ENCODE data around the gene ZBTB16.

Gene ZBTB16

DNA sequence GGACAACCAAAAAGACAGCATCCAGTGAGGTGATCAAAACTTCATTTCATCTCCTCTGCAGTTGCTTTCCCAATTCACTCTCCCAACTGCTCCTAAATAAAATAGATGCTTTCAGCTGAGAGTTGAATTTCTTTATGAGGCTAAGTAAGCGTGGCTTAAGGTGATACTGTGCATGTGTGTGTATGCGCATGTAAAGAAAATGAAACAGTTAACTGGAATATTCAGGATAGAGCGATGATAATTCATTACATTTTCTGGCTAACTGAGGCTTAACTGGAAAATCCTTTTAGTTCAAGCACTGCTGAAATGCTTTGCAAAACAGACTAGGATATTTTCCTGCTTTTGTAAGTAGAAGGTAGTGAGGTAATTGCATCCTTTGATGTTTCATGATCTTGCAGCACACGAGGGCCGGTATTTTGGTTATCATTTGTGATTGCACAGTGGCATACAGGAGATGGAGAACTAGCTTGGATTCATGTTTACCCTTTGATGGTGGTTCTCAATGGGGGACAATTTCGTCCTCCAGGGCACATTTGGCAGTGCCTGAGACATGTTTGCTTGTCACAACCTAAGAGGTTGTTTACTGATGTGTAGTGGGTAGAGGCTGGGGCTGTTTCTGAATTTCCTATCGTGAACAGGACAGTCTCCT, 71.2 kb downstream of the ZBTB16 start:
- no peak for DNase-seq (ENCODE audit: low spot score)

DNA sequence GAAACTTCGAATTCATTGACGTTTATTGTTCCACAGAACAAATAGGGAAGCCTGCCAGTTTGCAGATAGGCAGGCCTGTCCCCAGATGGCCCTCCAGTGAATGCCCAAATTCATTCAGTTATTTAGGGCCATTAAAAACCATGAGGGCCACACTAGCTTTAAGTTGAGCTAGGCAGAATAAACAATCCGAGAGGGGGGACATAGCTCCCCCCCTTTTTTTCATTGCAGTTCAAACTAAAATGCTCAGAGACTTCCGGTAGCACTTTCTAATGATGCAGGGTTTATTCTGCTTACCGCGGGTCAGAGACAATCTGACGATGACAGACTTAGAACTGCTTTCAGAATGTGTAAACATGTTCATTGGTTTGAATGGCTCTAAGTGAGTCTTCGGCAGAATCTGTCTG, 72.0 kb downstream of the ZBTB16 start:
- DNase-seq (ENCODE audit: low spot score): no peak

DNA sequence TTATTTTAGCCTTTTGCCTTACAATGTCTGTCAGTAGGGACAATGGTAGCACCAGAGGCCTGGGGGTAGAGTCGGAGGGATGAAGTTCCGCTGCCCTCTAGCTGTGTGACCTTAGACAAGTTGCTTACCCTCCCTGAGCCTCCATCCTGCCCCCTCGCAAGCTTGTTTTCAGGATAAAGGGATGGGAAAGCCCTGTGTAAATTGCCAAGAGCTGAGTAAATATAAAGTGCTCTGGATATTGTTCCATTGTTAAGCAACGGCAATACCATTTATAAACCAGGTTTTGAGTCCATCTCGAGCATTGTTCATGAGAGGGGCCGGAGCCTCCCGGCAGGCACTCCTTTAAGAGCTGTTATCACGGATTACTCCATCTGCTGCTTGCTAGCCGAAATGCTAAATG, 72.9 kb downstream of the ZBTB16 start:
- DNase-seq (ENCODE audit: low spot score): no peak

DNA sequence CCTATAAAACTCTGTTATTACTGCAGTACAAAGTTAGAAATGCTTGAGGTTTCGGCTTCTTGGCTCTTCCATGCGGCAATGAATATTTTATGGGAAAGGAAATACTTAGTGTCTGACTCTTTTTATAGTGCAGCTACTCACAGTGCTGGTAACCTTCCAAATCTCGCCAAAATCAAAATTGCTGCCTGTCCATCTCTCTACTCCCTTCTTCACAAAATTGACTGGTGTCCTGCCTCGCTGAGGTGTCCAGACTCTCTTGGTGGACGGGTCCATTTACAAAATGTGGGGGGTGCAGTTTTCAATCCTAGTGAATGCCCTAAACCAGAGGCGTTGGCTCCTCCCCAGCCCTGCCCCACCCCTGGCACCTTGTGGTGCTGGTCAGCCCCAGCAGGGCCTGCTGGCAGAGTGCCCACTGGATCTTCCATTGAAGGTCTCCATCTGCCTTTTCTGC, 73.5 kb downstream of the ZBTB16 start:
- no peak for DNase-seq (ENCODE audit: low spot score)

DNA sequence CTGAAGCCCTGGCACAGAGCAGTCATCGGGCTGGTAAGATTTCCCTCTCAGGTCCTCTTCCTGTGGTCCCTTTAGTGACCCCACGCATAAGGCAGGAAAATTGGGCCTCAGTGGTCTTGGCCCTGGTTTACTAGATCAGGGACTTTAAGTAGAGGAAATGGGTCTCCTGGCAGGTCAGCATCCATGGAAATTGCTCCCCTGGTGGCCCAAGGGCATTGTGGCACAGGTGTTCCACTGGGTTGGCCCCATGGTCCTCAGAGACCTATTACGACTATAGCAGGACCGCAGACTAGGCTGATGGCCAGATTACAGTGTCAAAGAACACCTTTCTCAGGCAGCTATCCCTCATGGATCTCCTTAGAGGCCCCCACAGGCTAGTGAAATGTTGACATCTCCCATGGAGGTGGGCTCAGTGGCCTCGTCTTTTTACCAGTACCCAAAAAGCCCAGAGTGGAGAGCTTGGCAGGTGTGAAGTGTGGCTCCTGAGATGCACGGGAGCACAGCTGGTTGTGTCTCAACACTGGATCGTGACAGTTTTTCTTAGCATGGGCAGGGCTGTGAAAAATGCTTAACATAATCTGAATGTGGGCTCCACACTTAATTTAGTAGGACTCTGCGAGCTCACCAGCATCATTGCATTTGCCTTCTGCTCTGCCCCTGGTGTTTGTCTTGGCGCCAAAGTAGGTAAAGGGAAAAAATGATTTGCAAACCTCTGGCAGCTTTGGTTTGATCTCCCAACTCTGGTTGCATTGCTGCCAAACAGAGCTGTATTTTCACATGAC, 74.2 kb downstream of the ZBTB16 start:
- no peak for DNase-seq (ENCODE audit: low spot score)

DNA sequence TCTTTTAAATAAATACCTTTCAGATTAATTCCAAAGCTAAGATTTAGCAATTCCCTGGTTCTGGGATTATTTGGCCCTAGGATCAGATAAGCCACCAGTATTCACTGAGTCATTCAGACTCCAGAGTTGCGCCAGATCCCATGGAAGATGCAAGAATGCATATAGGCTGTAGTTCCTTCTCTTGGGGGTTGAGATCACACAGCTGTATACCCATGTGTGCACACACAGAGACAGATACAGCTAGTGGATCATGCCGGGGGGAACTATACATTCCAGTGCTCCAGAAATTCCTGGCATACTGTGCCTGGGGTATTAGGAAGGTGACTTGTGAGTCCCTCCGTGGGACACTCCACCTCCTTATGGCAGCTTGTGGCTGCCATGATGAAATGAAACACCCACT, 75.4 kb downstream of the ZBTB16 start:
- no peak for DNase-seq (ENCODE audit: low spot score)

DNA sequence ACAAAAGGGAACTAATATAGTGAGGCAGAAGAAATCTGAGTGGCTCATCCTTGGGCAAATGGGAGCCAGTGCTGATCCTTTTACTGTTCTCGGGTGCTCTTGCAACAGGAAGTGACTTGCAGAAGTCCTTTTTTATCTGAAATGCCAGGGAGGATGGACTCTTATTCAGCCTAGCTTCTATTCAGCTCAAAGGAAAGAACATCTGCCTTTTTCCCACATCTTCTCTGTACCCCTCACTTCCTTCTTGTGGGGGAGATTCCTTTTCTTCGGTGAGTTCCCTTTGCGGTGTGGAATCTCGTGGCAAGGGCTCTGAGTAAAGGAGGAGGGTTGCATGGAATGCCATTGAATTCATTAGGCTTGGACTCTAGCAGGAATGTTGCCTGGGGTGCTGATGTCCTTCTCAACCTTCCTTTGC, 76.2 kb downstream of the ZBTB16 start:
- DNase-seq (ENCODE audit: low spot score): no peak

DNA sequence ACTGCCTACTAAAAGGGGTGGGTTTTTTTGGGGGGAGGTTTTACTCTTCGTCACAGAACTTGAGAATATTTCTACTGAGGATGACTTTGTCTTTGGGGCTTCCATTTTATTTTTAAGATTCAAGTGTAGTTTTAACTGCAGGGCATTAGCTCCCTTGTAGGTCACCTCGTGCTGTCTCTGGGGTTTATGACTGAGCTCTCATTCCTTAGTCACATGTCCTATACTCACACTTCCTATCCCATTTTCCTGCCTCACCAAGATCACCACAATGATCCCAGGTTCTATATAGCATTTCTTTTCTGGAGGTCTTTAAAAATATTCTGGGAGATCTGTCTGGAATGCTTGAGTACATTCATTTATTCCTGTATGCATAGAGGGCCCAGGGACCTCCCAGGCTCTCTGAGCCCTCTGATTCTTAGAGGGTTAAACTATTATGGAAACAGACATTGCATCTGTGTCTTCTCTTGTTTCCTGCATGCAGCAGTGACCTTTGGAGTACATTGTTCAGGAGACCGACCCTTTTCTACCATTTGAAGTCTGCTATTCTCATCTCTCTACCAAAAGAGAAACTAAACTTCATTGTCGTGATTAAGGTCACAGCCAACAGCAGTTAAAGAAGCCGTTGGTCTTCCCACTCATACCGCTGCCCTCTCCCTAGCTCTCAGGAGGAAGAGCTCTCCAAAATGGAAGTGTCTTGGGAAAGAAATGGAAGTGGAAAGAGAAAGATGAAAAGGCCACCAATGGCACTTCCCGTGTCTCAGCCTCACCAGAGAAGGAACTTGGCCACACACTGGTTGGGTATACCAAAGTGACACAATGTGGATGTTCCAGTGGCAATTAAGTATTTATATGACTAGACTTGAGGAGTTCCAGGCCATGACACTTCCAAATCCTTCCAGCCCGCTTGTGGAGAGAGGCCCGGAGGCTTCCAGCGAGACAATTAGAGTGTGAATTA, 77.5 kb downstream of the ZBTB16 start:
- no peak for DNase-seq (ENCODE audit: low spot score)

DNA sequence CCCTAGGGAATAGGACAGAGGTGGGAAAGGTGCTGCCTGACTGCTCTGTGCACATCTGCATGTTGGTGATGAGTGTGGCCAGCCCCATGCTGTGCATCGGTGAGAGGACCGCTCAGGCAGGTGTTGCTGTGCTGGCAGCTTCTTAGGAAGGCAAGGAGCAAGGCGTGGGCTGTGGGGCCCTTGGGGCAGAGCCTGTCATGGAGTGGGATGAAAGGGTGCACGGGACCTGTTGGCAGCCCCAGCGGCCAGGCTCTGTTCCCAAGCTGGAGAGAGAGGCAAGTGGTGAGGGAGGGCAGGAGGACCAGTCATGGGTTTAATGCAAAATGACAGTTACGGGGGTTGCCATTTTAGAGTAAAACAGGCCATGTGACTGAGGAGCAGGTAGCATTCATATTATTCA, 78.3 kb downstream of the ZBTB16 start:
- DNase-seq (ENCODE audit: low spot score): no peak

DNA sequence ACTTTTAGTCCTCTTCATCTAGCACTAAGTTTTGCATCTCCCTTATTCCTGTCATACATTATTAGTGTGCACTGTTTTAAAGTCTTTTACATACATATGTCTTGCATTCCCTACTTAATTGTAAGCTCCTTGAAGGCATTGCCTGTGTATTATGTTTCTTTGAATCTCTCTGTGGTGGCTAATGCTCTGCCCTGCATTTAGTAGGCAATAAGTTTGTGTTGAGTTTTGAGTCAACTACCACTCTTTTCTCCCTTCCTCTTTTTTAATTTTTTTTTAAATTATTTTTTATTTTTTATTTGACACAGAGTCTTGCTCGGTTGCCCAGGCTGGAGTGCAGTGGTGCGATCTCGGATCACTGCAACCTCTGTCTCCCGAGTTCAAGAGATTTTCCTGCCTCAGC, 78.9 kb downstream of the ZBTB16 start:
- DNase-seq (ENCODE audit: low spot score): no peak

DNA sequence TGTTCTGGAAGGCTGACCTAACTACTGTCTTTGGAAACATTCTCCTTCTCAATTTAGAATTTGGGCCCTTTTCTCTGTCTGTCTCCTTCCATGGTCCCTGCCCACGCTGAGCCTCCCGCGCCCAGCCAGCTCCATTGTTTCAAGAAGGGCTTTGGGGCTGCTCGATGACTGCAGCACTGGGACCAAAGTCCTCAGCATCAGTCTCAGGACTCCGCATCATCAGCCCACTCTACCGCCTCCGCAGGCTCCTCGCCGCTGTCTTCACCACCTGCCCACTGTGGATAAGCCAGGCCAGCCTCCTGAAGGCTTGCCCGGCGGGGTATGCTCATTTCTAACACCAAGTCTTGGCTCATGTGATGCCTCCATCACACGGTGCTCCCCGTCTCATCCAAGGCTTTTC, 81.3 kb downstream of the ZBTB16 start:
- no peak for DNase-seq (ENCODE audit: low spot score)

DNA sequence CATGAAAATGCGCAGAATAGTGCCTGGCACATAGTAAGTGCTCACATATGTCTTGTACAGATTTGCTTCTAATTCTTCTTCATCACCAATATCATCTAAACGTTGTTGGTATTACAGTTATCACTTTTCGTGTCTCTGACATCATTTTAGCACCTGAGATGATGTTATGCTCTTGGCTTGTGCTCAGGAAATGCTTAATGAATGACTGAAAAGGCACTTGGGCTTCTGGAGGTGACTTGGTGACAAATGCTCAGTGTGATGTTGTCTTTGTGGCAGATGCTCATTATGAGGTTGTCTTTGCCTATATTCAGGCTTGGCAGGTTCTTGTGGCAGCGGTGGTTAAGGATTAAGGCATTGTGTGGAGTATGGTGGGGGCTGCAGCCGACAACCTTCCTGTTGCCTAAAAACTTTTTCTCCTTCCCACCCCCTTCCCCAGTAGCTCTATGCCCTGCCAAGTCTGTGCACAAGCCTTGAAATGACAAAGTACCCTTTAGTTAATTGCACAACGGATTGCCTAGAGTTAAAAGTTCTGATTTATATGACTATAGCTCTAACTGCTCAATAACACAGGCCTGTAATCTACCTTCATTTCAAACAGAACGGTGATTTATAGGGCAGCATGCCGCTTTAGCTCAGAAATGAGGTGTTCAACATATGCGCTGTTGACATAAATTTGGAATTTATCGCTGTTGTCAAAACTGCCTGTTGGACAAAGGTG, 82.5 kb downstream of the ZBTB16 start:
- no peak for DNase-seq (ENCODE audit: low spot score)

DNA sequence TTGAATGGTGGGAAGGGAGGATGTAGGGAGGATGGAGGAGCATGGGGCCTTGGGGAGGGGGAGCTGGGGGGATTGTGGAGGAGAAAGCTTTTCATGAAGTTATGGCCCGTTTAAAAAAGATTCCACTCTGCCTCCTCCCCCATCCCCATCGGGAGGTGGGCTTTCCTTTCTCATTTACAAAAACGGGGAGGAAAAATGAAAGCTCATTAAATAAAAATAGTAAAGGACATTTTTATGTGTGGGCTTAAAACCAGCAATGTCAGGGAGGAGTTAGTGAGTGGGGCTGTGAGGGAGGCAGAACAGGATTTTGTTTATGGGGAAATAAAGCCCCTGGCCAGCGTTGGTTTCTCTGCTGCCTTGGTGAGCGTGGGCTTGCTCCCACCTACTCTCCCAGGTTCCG, 83.2 kb downstream of the ZBTB16 start:
- DNase-seq (ENCODE audit: low spot score): no peak

DNA sequence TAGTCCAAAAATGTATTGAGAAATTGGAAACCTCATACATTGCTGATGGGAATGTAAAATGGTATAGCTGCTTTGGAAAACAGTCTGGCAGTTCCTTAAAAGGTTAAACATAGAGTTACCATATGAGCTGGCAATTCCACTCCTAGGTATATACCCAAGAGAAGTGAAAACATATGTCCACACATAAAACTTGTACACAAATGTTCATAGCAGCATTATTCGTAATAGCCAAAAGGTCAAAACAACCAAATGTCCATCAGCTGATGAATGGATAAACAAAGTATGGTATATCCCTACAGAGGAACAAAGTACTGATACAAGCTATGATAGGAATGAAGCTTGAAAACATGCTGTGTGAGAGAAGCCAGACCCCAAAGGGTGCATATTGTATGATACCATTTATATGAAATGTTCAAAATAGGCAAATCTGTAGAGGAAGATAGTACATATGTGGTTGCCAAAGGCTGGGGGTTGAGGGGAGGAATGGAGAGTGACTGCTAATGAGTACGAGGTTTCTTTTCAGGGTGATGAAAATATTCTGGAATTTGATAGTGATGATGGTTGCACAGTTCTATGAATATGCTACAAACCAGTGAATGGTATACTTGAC, 85.8 kb downstream of the ZBTB16 start:
- DNase-seq (ENCODE audit: low spot score): no peak

DNA sequence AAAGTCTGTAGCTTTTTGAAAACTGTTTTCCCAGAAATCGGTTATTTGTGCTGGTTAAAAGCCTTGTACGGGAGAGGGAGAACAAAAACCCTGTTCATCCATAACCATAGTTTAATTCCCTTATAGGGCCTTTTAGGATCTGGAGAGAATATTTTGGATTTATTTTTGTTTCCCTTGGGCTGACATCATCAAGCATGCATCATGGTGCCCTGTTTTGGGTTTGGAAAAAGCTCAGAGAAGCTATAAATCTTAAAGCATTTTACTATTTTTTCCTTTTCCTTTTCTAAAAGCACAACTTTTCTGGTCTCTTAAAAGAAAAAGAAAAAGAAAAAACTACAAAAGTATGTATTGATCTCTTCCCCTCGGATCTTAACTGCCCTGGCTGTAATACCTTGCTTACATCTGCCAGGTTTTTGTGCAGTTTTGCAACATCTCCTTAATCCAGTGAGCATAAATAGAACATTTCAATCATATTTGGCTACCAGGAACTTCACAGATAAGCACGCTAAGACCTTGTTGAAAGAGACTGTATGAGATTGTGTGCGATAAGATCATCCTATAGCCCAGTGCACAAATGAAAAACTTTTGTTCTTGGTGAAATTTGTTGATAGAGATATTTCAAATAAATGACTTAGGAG, 88.0 kb downstream of the ZBTB16 start:
- no peak for DNase-seq (ENCODE audit: low spot score)

DNA sequence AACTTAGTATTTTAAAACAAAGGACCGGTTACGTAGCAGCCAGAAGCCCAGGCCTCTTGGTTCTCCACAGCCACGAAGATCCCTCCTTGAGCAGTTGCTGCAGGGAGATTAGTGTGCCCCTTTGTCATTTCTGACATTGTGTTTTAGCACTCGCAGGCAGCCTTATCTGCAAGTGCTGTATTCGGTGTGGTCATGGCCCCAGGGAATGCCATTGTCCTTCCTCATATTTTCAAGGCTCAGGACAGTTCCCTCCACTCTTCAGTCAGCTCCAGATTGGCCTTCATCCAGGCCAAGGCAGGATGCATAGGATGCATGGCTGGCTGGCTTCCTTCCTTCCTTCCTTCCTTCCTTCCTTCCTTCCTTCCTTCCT, 88.5 kb downstream of the ZBTB16 start:
- DNase-seq (ENCODE audit: low spot score): no peak

DNA sequence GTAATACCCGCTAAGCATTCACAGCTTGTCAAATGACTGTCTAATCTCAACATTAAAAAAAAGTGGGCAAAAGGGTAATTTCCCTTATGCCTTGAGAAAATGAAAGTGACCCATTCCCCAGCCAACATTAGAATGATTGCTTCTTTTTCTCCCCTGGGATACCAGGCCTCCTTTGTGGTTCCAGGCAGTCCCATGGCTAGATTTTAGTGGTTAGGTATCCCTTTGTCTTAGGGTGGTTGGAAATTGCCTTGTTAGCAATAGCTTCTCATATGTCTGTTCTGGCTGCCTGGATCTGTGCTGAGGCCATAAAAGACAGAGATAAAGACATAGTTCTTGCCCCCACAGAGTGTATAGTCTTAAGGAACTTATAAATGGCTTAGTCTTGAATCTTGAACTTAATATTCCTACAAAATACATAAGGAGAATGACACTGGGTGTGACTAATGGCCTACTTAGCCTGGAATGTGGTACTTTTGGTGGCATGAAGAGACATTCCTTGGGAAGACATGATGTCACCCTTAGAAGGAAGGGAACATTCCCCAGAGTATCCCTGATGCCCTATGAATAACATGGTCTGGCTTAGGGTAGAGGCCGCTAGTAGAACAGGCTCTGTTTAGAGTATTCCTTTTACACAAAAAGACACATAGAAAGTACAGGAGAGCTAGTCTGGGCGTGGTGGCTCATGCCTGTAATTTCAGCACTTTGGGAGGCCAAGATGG, 90.3 kb downstream of the ZBTB16 start:
- no peak for DNase-seq (ENCODE audit: low spot score)

DNA sequence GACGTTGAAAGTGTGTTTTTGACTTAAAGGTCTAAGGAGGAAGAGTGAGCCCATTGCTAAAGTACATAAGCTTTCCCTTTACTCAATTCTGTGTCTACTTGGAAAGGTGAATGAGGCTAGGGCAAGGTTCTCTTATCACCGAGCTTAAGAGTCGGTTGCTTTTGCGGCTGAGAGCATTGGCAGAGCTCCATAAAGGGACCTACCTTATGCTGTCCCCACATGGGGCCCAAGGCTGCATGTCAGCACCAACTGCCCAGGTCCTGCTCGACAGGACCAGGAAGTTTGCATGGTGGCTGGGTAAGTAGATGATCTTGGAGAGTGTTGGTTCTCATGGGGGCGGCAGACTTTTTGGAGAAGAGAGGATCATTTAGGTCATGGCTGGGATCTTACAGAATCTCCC, 91.2 kb downstream of the ZBTB16 start:
- no peak for DNase-seq (ENCODE audit: low spot score)

DNA sequence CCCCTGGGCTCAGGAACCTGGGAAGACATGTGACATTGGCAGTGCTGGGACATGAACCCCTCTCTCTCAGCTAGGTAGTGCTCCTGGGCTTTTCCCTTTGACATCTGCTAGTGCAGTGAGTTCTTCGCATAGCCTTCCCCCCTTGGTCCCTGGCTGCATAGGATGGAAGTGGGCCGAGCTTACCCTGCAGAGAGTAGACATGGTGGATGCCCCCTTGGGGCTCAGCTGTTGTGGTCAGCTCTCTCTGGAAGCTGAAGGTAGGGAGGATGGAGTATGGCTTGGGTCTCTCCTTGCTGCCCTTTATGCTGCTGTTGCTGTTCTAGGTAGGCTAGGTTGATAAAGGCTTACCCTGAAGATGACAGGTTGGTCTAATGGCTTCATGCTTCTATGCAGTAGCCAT, 92.1 kb downstream of the ZBTB16 start:
- DNase-seq (ENCODE audit: low spot score): no peak

DNA sequence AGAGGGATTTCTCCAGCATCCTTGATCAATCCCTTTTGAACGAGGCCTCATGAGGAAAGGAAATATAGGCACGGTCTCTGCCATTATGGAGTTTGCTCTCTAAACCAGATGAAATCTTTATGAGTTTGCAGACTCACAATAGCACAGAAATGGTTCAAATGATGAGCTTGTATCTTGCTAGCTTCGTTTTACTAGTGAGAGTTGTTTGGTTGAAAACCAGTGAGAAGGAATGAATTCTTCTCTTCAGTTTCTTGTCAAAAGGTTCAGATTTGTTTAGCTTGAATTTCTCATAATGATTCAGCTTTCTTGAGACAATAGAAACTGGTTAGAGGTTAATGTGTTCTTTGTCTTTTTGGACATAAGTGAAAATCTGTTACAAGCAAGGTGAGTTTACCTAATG, 92.7 kb downstream of the ZBTB16 start:
- no peak for DNase-seq (ENCODE audit: low spot score)

DNA sequence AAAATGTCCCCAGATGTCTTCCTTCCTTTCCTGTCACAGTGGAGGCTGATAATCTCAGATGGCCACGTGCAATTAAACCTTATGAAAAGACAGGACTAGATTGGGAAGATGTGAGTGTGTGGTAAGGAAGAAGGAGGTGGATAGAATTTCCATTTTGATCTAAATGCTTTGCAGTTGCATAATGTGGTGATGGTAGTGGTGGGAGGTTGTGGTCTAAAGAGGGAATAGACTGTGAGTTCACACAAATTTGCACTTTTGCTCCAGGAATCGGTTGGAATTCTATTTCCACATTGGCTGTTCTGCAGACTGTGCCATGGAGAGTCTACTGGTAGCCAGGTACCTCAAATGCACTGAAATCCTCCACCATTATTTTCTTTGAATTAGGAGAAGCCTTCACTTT, 93.3 kb downstream of the ZBTB16 start:
- no peak for DNase-seq (ENCODE audit: low spot score)
